ENCODE measurements around the gene THOC1. TPM values are rescaled to one million over a fixed set of nuclear protein-coding genes. Genes with fewer than 3 reads are reported as not detected.

THOC1 gene
- total and polyA plus RNA-seq, 2 donors from 2014 or later, result 22.4 to 32.6 TPM

GRCh38 chr18:172361-172760, 95.5 kb downstream of the THOC1 start:
- TF ChIP-seq CTCF (IDR thresholded peaks at IDR 0.05; ENCODE audit: borderline replicate concordance, extremely low read depth, insufficient read depth), result no peak
- H3K4me1 ChIP-seq (ENCODE audit: control insufficient read depth in 2 of 3, insufficient read depth in 2 of 3, low read depth in 1 of 3, low read length in 3 of 3), result no peaks in the 10 kb centered on the region
- FAIRE-seq (no peak), DNase-seq (no peak)
- H3K9ac ChIP-seq (ENCODE audit: low read length in 3 of 3), result no peak overlapping the region
- no peaks in the 10 kb centered on the region for H3K9me3 ChIP-seq (ENCODE audit: control insufficient read depth in 2 of 3, insufficient read depth in 1 of 3, low read length in 3 of 3)
- no peak overlapping the region for H3K4me3 ChIP-seq (ENCODE audit: low read length in 3 of 3)
- H3K27me3 ChIP-seq (ENCODE audit: control insufficient read depth, insufficient read depth, low read length), result no peaks in the 10 kb centered on the region
- peaks cover 0 to 11% (median 4%) of the 10 kb centered on the region in 3 donors for H3K36me3 ChIP-seq (ENCODE audit: control insufficient read depth in 2 of 3, insufficient read depth in 3 of 3, low read length in 3 of 3)
- no peak overlapping the region for H3K27ac ChIP-seq (ENCODE audit: low read depth in 2 of 2, low read length in 2 of 2)
- intact Hi-C loops (cut with DNase I), result no loop called here

Other genes with a start within 250 kb of the THOC1 start
- gene TUBB8B, start 218.4 kb downstream of the THOC1 start, total RNA-seq, result not detected
- gene TUBB8B, start 218.4 kb downstream of the THOC1 start, polyA plus RNA-seq (ENCODE audit: insufficient read depth, low read depth, low replicate concordance), result 0.45 TPM
- 41.9 TPM for gene USP14, start 109.5 kb downstream of the THOC1 start, total RNA-seq
- gene USP14, start 109.5 kb downstream of the THOC1 start, polyA plus RNA-seq (ENCODE audit: insufficient read depth, low read depth, low replicate concordance), result 27.1 TPM
- 7.4 TPM for gene COLEC12, start 232.7 kb upstream of the THOC1 start, total RNA-seq
- 1.3 TPM for gene COLEC12, start 232.7 kb upstream of the THOC1 start, polyA plus RNA-seq (ENCODE audit: insufficient read depth, low read depth, low replicate concordance)

Measured in kidney (tissue), 14 donors.